ENCODE measurements around the gene NEB.
A peak's percentile ranks its signal among the peaks of the same experiment; 100 is the strongest.
"Not testable (repeated sequence)": the region's sequence is repeated elsewhere in the genome, so short reads cannot be mapped to it uniquely, and the experiment has no call there.

Gene NEB

DNA sequence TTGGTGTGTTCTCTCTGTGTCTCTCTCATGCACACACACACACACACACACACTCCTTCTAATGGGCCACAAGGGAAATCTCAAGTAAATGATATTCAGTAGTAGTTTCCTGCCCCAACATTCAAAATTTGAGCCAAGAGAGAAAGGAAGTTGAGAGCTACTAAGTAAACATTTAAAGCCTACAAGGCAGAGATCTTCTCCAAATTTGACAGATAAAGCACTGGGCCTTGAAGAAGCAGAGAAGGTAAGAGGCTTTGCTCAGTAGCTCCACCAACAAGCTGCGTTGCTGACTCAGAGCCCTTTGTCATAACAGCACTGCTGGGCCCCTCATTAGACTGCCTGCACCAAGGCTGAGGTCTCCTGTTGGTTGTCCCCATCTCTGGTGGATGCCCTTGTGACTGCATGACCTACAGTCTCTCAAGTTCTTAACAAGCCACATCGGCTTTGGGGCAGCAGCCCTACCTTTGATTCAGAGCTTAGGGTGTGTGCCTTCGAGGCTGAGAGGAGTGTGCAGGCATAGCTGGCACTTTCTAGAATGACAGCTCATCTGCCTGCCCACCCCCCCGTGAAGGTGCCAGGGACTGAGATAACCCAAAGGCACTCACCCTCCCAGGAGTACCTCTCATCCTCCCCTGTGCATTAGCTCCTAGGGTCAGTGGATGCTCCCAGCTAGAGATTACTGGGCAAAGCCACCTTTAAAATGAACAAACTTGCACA is 32.3 kb upstream of the NEB start:
- Mint-ChIP-seq H3K27me3 (no peaks in the 10 kb centered on the region), H3K27ac (peak overlapping the region; percentile 43), H3K36me3 (peaks cover 2% of the 10 kb centered on the region), H3K9me3 (no peaks in the 10 kb centered on the region), H3K4me3 (no peak overlapping the region), H3K4me1 (peaks cover 6% of the 10 kb centered on the region)
- DNase-seq = no peak
- CTCF ChIA-PET = interaction anchor here (0.6 kb wide), 1 partner anchor 232 kb away, joined by 3 read pairs; no protein-coding TSS in a partner anchor

DNA sequence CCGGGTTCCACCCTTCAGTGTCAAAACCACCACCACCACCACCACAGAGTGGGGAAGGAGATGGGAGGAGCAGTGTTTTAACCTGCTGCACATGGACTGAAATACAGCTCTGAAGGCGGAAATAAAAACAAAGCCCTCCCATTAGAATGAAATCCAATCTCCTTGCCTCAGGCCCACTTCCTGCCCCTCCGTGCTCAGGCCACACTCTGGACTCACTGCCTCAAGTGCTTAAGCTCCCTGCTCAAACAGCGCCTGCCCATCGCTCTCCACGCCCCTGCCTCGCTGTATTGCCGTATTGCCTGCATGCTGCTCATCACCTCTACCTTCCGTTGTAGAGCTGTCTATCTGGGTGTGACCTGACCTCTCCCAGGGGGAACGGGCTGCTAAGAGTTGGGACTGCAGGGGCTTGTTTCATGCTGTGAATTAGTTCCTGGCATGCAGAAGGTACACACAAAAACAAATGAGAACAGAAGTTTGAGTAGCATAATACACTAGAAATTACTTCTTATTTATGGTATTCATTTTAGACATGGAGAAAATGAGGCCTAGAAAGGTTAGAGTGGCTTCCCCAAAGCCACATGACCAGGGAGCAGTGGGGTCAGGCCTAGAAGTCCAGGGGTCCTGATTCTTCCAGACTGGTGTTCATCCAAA is 31.6 kb upstream of the NEB start:
- H3K4me1 Mint-ChIP-seq = peaks cover 6% of the 10 kb centered on the region
- DNase-seq = no peak
- H3K36me3 Mint-ChIP-seq = no peaks in the 10 kb centered on the region
- no peaks in the 10 kb centered on the region for H3K27me3 Mint-ChIP-seq
- peak overlapping the region; percentile 6 for H3K27ac Mint-ChIP-seq
- CTCF ChIA-PET = no interaction called here
- H3K9me3 Mint-ChIP-seq = no peaks in the 10 kb centered on the region
- H3K4me3 Mint-ChIP-seq = no peak overlapping the region

DNA sequence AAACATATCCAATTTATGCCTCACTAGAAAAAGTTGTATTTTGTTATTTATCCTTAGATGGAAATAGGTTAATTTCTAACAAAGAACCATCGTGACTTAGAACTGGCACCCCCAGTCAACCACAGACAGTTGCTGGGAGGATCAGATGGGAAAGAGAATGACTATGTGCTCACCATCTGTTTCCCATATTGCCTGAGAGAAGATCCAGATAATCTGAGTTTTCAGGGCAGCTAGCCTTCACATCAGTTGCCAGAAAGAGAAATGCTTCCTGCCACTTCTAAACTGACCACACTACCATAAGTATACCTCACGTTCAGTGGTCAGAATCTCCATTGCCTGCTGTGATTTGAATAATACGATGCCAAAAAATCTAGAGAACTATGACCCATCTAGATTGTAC is 28.4 kb upstream of the NEB start:
- Mint-ChIP-seq H3K27me3 (no peaks in the 10 kb centered on the region), H3K27ac (no peak overlapping the region), H3K9me3 (no peaks in the 10 kb centered on the region), H3K36me3 (no peaks in the 10 kb centered on the region), H3K4me3 (no peak overlapping the region), H3K4me1 (peaks cover 6% of the 10 kb centered on the region)
- CTCF ChIA-PET = no interaction called here
- DNase-seq = no peak

DNA sequence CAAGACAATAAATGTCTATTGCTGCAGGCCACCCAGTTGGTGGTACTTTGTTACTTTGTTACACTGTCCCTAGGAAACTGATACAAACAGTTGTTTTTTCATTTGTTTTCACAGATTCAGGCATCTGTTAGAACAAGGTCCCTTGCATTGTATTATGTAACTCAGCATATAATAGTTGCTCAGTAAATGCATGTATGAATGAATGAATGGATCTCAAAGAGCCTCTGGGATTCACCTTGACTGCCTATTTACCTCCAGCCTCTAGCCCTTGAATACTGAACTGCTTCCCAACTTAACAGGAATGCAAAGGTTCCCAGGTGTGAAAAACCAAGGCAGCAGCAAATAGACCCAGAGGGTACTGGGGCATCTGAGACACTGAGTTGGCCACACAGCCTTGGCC is 27.4 kb upstream of the NEB start:
- no peak for DNase-seq
- Mint-ChIP-seq H3K9me3 (no peaks in the 10 kb centered on the region), H3K4me1 (peaks cover 5% of the 10 kb centered on the region), H3K4me3 (no peak overlapping the region), H3K36me3 (no peaks in the 10 kb centered on the region), H3K27ac (no peak overlapping the region), H3K27me3 (no peaks in the 10 kb centered on the region)
- CTCF ChIA-PET = no interaction called here

DNA sequence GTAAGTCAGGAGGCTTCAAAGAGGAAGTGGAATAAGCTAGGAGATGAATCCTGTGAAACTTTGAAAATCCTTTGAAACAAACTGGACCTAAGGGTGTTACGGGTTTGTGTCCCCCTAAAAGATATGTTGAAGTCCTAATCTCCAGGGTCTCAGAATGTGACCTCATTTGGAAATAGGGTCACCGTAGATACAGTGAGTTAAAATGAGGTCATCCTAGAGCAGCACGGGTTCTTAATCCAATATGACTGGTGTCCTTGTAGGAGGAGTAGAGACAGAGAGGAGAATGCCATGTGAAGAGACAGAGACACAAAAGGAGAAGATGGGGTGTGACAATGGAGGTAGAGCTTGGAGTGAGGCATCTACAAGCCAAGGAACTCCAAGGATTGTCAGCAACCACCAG is 26.9 kb upstream of the NEB start:
- Mint-ChIP-seq H3K27me3 (no peaks in the 10 kb centered on the region), H3K9me3 (no peaks in the 10 kb centered on the region), H3K27ac (no peak overlapping the region), H3K4me1 (peaks cover under 1% of the 10 kb centered on the region), H3K36me3 (no peaks in the 10 kb centered on the region), H3K4me3 (no peak overlapping the region)
- CTCF ChIA-PET = no interaction called here
- no peak for DNase-seq

DNA sequence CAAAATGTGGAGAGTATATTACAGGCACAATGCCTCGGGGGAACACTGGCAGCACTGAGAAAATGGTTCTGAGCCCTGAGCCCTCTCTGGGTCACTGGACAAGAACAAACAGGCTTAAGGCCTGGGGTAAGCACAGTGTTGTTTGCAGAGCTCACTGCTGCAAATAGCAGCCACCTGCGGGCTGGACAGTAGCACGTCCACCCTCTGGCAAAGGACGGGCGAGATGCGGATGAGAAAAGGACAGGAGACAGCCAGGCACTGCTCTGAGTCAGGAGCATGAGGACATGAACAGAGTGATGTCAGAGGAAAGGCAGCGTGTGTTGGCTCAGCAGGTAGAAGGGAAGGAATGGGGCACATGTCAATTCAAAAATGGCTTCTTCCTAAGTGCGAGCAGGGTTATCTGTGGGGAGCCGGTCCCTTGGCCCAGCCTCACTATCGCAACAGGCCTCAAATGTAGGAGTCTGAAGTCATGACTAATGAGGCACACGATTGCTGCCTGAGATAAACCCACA is 25.9 kb upstream of the NEB start:
- H3K4me1 Mint-ChIP-seq = no peaks in the 10 kb centered on the region
- CTCF ChIA-PET = no interaction called here
- no peak overlapping the region for H3K4me3 Mint-ChIP-seq
- no peak for DNase-seq
- H3K27me3 Mint-ChIP-seq = no peaks in the 10 kb centered on the region
- H3K36me3 Mint-ChIP-seq = no peaks in the 10 kb centered on the region
- no peaks in the 10 kb centered on the region for H3K9me3 Mint-ChIP-seq
- no peak overlapping the region for H3K27ac Mint-ChIP-seq

DNA sequence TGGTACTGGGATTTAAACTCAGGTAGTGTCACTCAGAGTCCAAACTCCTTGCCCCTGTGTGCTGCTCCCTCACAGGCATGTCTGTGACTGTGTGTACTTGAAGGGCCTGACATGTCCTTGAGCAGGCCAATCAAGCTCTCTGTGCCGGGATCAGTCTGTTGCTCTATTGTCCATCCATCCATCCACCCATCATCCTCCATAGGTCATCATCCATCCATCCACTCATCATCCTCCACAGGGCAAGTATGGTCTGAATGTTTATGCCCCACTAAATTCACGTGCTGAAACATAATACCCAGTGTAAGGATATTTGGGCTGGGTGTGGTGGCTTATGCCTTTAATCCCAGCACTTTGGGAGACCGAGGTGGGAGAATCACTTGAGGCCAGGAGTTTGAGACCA is 24.5 kb upstream of the NEB start:
- Mint-ChIP-seq H3K27me3 (no peaks in the 10 kb centered on the region), H3K4me1 (no peaks in the 10 kb centered on the region), H3K4me3 (no peak overlapping the region), H3K27ac (no peak overlapping the region), H3K36me3 (no peaks in the 10 kb centered on the region), H3K9me3 (no peaks in the 10 kb centered on the region)
- CTCF ChIA-PET = no interaction called here
- DNase-seq = no peak

DNA sequence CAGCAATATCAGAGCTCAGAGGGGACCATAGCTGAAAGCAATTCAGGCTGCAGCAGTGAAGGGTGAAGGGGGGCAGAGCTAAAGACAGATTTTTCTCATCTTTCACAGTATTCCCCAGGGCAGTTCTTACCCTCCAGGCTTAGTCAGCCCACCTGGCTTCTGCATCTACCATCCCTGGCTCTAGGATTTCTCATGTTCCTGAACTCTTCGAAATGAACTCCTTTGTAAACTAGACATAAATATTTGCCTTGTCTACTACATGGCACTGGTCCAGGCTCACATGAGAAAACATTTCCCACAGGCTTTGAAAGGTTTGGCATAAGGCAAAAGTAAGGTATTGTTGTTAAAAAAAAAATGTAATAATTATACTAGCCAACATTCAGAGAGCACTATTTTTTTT is 23.6 kb upstream of the NEB start:
- no peak overlapping the region for H3K4me3 Mint-ChIP-seq
- H3K36me3 Mint-ChIP-seq = no peaks in the 10 kb centered on the region
- CTCF ChIA-PET = no interaction called here
- H3K4me1 Mint-ChIP-seq = no peaks in the 10 kb centered on the region
- H3K27me3 Mint-ChIP-seq = no peaks in the 10 kb centered on the region
- DNase-seq = no peak
- H3K27ac Mint-ChIP-seq = no peak overlapping the region
- H3K9me3 Mint-ChIP-seq = no peaks in the 10 kb centered on the region

DNA sequence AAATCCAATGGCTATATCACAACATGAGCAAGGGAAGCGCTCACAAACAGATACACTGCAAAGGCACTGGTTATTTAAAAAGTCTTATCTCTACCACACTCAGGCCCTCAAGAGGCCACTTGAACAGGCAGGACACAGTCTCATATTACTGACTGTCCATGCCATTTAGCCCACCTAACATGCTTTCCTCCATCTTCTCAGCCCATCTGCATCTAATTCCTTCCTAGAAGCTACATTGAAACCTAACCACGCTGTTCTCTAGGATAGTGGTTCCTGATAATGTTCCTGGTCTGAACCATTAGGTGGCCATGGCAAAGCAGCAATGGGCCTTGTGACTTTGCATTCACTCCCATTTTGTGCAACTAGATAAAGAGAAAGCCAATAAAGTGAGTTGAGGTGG is 22.5 kb upstream of the NEB start:
- no peak overlapping the region for H3K27ac Mint-ChIP-seq
- DNase-seq = no peak
- H3K27me3 Mint-ChIP-seq = no peaks in the 10 kb centered on the region
- CTCF ChIA-PET = no interaction called here
- no peak overlapping the region for H3K4me3 Mint-ChIP-seq
- no peaks in the 10 kb centered on the region for H3K9me3 Mint-ChIP-seq
- H3K36me3 Mint-ChIP-seq = no peaks in the 10 kb centered on the region
- H3K4me1 Mint-ChIP-seq = no peaks in the 10 kb centered on the region

DNA sequence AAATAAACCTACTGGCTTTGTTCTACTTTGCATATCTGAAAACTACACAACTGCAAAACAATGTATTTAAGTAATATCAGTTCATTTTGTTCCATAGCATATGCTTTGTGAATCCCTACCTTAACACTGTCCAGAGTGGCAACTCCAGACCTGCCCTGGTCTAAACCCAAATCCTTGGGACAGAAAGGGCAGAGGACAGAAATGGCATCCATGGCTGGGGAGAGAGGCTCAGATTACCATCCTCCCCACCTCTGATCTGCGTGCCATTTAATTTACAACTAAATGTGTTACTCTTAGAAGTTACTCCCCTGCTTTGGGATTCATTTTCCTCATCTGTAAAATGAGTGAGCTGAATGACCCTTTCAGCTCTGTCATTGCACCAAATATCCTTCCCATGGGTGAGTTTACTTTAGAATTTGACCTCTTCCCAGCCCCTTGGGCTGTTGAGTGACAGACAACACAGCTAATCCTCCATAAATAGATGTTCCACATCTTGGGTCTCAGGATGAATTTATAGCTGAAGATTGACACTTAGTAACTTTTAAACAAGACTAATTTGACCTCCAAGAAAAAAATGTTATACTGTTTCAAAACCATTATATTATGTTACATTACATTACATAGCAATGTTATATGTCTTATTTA is 20.1 kb upstream of the NEB start:
- Mint-ChIP-seq H3K36me3 (no peaks in the 10 kb centered on the region), H3K4me3 (no peak overlapping the region), H3K9me3 (no peaks in the 10 kb centered on the region), H3K27ac (no peak overlapping the region), H3K27me3 (no peaks in the 10 kb centered on the region), H3K4me1 (no peaks in the 10 kb centered on the region)
- CTCF ChIA-PET = interaction anchor here (2.0 kb wide), 1 partner anchor 10 kb away, joined by 5 read pairs; no protein-coding TSS in a partner anchor
- DNase-seq = no peak

DNA sequence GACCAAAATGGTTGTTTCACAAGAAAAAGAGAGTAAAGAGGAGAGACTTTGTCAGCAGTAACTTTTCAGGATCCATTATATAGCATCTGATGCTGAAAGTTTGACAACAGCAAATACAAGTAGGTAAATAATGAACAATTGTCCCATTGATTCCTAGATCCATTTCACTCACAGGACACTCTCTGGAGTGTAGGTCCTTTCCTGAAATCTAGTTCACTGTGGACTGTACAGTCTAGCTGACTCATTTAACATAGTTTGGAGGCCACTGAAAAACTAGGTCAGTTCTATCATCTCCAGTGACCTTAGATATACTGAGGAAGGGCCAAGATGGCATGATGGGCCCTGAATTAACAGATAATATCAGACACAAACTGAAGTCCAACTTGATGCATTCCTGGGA is 19.3 kb upstream of the NEB start:
- H3K27me3 Mint-ChIP-seq = no peaks in the 10 kb centered on the region
- H3K27ac Mint-ChIP-seq = no peak overlapping the region
- DNase-seq = no peak
- H3K9me3 Mint-ChIP-seq = no peaks in the 10 kb centered on the region
- no peaks in the 10 kb centered on the region for H3K4me1 Mint-ChIP-seq
- H3K4me3 Mint-ChIP-seq = no peak overlapping the region
- CTCF ChIA-PET = no interaction called here
- no peaks in the 10 kb centered on the region for H3K36me3 Mint-ChIP-seq

DNA sequence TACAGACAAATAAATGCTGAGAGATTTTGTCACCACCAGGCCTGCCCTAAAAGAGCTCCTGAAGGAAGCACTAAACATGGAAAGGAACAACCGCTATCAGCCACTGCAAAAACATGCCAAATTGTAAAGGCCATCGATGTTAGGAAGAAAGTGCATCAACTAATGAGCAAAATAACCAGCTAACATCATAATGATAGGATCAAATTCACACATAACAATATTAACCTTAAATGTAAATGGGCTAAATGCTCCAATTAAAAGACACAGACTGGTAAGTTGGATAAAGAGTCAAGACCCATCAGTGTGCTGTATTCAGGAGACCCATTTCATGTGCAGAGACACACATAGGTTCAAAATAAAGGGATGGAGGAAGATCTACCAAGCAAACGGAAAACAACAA is 11.0 kb upstream of the NEB start:
- H3K27ac Mint-ChIP-seq, H3K9me3 Mint-ChIP-seq, CTCF ChIA-PET: not testable (repeated sequence)

DNA sequence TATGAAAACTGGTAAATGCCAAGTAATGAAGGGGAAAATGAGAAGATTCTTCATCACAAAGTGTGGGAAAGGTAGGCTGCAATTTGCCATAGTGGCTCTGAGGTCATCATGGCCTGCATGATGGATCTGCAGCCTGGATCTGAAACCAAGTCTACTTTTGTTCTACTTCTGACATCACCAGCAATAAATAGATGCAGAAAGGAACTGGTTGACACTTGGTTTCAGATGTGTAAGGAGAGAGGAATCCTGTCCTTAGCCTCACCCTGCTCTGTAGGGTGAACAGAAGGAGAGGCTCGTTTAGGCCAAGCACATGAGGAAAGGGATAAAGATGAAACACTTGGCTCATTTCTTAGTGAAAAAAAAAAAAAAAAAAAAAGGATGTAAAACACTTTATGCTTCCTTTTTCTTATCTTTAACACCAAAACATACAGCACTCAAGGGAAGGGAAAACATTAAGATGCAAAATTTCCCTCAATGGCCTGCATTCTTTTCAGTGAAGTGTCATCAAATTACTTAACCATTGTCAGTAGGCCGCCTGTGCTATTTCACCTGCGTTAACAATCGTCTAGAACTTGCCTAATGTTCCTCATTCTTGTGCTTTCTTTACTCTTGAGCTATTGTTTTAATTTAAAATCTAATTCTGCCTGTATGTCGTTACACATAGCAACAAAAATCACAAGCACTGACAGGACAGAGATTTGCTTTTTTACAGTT is 3.9 kb downstream of the NEB start:
- H3K9me3 Mint-ChIP-seq = no peaks in the 10 kb centered on the region
- no peaks in the 10 kb centered on the region for H3K27me3 Mint-ChIP-seq
- no peaks in the 10 kb centered on the region for H3K4me1 Mint-ChIP-seq
- no peak overlapping the region for H3K4me3 Mint-ChIP-seq
- DNase-seq = no peak
- H3K27ac Mint-ChIP-seq = no peak overlapping the region
- no peaks in the 10 kb centered on the region for H3K36me3 Mint-ChIP-seq
- CTCF ChIA-PET = no interaction called here

More for the DNA sequence above, 11.0 kb upstream of the NEB start:
- DNase-seq, H3K4me1 Mint-ChIP-seq, H3K4me3 Mint-ChIP-seq, H3K36me3 Mint-ChIP-seq, H3K27me3 Mint-ChIP-seq: not testable (repeated sequence)

DNA sequence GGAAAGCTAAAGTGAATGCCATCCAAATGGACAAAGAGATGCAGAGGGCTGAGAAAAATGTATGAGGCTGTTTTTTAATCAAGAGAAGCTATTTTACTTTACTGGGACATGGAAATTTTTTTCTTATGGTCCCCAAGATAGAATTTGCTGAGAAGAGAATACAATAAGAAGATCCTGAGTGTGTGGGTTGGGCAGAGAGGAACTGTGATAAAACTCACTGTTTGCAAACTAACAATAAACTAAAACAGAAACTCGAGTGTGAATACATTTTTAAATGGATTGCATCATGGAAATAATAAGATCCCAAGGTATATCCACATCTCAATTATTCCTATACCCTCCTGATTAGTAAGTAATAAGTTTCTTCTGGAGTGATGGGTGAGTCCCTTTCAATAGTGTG is 4.4 kb downstream of the NEB start:
- H3K4me3 Mint-ChIP-seq = no peak overlapping the region
- no peak for DNase-seq
- no peak overlapping the region for H3K27ac Mint-ChIP-seq
- no peaks in the 10 kb centered on the region for H3K9me3 Mint-ChIP-seq
- no peaks in the 10 kb centered on the region for H3K27me3 Mint-ChIP-seq
- CTCF ChIA-PET = no interaction called here
- H3K4me1 Mint-ChIP-seq = no peaks in the 10 kb centered on the region
- no peaks in the 10 kb centered on the region for H3K36me3 Mint-ChIP-seq
